Lung (tissue), 12 donors: ENCODE data around the gene TBC1D22A. TPM values are rescaled to one million over a fixed set of nuclear protein-coding genes. Genes with fewer than 3 reads are reported as not detected.
A peak's percentile ranks its signal among the peaks of the same experiment; 100 is the strongest.

ENCODE experiments used
- ATAC-seq: fragments of 200-7000 bp; cut with Tn5 transposase; one replicate; pipeline ENCODE4 v1.9.1; 2020; ENCODE audit warnings: moderate number of reproducible peaks; ENCODE audit not compliant: insufficient read depth, low FRiP score
- DNase-seq, 3 donors: peaks; one replicate each; pipeline ENCODE4 v3.0.0-alpha.2; 2013 to 2017
- H3K27ac ChIP-seq, 2 donors: one replicate each; pipeline ENCODE4 v1.5.1; 2013; ENCODE audit warnings: mild to moderate bottlenecking in 2 of 2, moderate library complexity in 2 of 2, control low read depth in 1 of 2, inconsistent platforms in 1 of 2, low read depth in 1 of 2, low read length in 1 of 2
- H3K27me3 ChIP-seq, 3 donors: one replicate each; pipeline ENCODE4 v1.5.1; 2013; ENCODE audit warnings: low read length in 2 of 3; ENCODE audit not compliant: control insufficient read depth in 3 of 3, insufficient read depth in 3 of 3
- H3K36me3 ChIP-seq, 4 donors: one replicate each; pipeline ENCODE4 v1.5.1; 2013; ENCODE audit warnings: low read length in 4 of 4, mild to moderate bottlenecking in 1 of 4, moderate library complexity in 1 of 4; ENCODE audit not compliant: control insufficient read depth in 4 of 4, insufficient read depth in 4 of 4
- H3K4me1 ChIP-seq, 5 donors: one replicate each; pipeline ENCODE4 v1.5.1; 2013; ENCODE audit warnings: low read length in 5 of 5, mild to moderate bottlenecking in 2 of 5, moderate library complexity in 1 of 5; ENCODE audit not compliant: control insufficient read depth in 5 of 5, insufficient read depth in 5 of 5
- H3K4me3 ChIP-seq: one replicate; pipeline ENCODE4 v1.5.1; 2013; ENCODE audit warnings: mild to moderate bottlenecking, control low read depth, moderate library complexity
- H3K9ac ChIP-seq, 2 donors: one replicate each; pipeline ENCODE4 v1.5.1; 2013; ENCODE audit warnings: low read length in 2 of 2, control low read depth in 1 of 2; ENCODE audit not compliant: insufficient read depth in 1 of 2
- H3K9me3 ChIP-seq, 4 donors: one replicate each; pipeline ENCODE4 v1.5.1; 2013; ENCODE audit warnings: low read length in 3 of 4, mild to moderate bottlenecking in 1 of 4, moderate library complexity in 1 of 4; ENCODE audit not compliant: control insufficient read depth in 4 of 4, insufficient read depth in 3 of 4
- WGBS, 2 donors: extraction: QIAGEN DNeasy Blood & Tissue Kit; methylation state at CpG; one replicate each; pipeline ENCODE4 v1.1.7; 2013; 5-methylcytosine and 5-hydroxymethylcytosine counted together
- polyA plus RNA-seq, 2 donors: library from polyadenylated mRNA; stranded (reverse); fragments of 200-250 nt; gene quantifications; one replicate each; pipeline ENCODE4 v1.2.1, GENCODE V29; 2013
- total RNA-seq, 2 donors: library from RNA; depleted of rRNA in 1 of 2; stranded (reverse); fragments of >200 nt in 1 of 2; gene quantifications; one replicate each; pipeline ENCODE4 v1.2.1, GENCODE V29; 2014 to 2021
- TF ChIP-seq, protein P1 (sequence below): IDR thresholded peaks from 2 replicates; pipeline ENCODE4 v1.5.1; 2012; ENCODE audit warnings: mild to moderate bottlenecking; ENCODE audit errors: control extremely low read depth, extremely low read depth
- donor health status: control.
- donor health status: control.
- donor health status: Bipolar disorder and iron deficiency.
- donor health status: healthy.
- donor health status: DM: yes; HTN: yes; CAD: no.

The TBC1D22A gene
- total and polyA plus RNA-seq, 4 donors, result 20.2 to 38.4 (median 21.0) TPM

DNA sequence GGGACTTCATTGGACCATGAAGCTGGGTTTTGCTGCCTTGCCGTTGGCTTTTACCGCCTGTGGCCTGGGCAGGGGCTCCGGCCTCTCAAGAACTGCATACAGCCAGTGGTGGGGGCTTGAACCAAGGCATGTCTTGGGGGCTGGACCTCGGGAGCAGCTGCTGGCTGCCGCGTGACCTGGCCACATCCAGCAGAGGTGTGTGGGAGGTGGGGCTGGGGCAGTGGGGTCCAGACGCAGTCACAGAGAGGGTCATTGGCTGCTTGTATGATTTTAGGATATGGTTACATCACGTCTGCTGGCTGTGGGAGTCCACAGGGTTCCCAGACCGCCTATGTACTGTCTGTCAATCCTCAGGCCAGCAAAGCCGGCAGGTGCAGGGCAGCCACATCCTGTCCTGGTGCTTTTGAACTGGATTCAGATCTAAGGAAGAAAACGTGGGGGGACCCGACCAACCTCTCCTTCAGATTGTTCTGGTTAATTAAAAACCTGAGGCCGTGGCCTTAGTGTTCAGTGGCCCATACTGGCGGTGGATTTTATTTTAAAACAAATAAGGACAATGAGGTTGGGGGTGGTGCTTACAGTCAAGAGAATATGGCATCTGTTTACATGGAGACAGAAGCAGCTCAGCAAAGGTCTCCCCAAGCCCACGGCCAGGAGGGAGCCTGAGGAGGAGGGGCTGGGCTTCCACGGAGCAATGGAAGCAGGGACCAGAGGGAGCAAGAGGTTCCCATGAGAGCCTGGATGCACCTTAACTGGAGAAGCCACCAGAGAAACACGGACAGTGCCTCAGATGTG, 426.0 kb downstream of the TBC1D22A start:
- no peaks in the 10 kb centered on the region for H3K36me3 ChIP-seq
- peaks cover 0 to 32% (median 4%) of the 10 kb centered on the region in 5 donors for H3K4me1 ChIP-seq
- TF ChIP-seq, protein P1, sequence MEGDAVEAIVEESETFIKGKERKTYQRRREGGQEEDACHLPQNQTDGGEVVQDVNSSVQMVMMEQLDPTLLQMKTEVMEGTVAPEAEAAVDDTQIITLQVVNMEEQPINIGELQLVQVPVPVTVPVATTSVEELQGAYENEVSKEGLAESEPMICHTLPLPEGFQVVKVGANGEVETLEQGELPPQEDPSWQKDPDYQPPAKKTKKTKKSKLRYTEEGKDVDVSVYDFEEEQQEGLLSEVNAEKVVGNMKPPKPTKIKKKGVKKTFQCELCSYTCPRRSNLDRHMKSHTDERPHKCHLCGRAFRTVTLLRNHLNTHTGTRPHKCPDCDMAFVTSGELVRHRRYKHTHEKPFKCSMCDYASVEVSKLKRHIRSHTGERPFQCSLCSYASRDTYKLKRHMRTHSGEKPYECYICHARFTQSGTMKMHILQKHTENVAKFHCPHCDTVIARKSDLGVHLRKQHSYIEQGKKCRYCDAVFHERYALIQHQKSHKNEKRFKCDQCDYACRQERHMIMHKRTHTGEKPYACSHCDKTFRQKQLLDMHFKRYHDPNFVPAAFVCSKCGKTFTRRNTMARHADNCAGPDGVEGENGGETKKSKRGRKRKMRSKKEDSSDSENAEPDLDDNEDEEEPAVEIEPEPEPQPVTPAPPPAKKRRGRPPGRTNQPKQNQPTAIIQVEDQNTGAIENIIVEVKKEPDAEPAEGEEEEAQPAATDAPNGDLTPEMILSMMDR, result no peak
- DNase-seq (peak in 1 of 3 donors; percentile 12), ATAC-seq (no peak)
- H3K27ac ChIP-seq, result no peak overlapping the region
- WGBS, 2 donors, result 71 to 81% methylated on average over 17 of the region's 17 CpGs
- H3K27me3 ChIP-seq, result no peaks in the 10 kb centered on the region
- H3K9ac ChIP-seq, result no peak overlapping the region
- H3K9me3 ChIP-seq, result peaks cover 0 to 3% (median 1%) of the 10 kb centered on the region in 4 donors
- no peak overlapping the region for H3K4me3 ChIP-seq

DNA sequence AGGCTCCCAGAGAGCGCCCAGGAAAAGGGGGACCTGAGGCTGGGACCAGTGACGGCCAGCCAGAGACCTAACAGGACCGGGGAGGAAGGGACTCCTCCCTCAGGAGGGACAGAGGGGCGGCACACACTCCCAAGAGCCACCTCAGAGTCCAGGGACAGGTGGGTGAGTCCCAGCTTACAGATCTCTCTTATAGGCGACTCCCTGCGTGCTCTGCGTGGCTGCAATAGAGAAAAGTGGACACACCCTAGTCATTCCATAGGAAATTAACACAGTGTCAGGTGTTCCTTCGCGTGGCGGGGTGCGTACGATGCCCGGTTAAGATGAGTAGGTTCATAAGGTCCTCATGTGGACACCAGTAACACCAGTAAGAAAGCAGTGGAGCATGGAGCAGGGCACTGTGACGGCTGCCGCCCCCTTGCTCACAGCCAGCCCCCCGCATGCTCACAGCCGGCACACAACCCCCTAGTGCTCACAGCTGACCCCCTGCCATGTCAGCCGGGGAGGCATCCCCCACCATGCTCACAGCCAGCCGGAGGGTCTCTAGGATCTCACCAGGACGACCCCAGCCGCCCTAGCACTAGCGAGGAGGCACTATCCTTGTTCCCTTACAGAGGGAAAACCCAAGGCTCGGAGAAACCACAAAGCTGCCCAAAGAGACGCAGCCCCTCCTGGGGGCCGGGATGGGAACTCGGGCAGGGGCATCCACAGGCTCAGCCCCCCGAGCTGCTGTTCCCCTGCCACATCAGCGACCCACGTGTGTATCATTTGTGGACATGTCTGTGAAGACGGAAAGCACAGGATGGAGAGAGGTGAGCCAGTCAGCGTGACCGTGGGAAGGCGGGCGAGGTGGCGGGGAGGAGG, 426.8 kb downstream of the TBC1D22A start:
- TF ChIP-seq, protein P1, result no peak
- H3K36me3 ChIP-seq, result no peaks in the 10 kb centered on the region
- H3K4me1 ChIP-seq, result peaks cover 0 to 39% (median 4%) of the 10 kb centered on the region in 5 donors
- peak in 1 of 3 donors; percentile 11 for DNase-seq
- ATAC-seq, result no peak
- no peak overlapping the region for H3K27ac ChIP-seq
- WGBS, 2 donors, result 91 to 93% methylated on average over 35 of the region's 35 CpGs
- no peaks in the 10 kb centered on the region for H3K27me3 ChIP-seq
- H3K9ac ChIP-seq, result no peak overlapping the region
- peaks cover 0 to 3% (median 1%) of the 10 kb centered on the region in 4 donors for H3K9me3 ChIP-seq
- no peak overlapping the region for H3K4me3 ChIP-seq

DNA sequence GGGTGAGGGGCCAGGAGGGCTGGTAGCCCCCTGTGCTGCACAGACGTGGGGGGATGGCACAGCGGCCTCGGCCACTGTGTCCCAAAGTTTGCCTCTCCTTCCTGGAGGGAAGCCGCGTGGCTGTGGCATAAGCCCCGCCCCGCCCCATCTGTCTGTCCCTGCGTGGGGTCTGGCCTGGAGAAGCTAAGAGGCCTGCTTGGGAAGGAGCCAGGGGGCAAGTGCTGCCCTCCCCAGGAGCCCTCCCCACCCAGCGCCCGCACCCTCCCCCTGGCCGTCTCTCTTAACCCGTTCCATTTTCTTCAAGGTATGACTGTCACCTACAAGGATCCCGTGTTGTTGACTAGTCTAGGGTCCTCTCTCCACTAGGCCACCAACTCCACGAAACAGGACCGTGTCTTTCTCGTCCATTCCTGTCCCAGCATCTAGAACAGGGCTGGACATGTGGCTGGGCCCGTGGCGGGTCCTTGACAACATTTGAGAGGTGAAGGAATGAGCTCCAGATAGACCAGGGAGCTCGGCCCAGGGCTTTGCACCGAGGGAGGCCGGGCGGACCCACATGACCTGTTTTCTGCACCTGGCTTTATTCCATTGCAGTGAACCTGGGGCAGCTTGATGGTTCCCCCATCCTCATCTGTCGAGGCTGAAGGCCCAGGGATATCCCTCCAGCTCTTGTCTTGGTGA, 428.0 kb downstream of the TBC1D22A start:
- Histone ChIP-seq H3K4me1 (peaks cover 0 to 50% (median 10%) of the 10 kb centered on the region in 5 donors), H3K36me3 (no peaks in the 10 kb centered on the region), H3K27ac (no peak overlapping the region), H3K27me3 (no peaks in the 10 kb centered on the region), H3K4me3 (no peak overlapping the region), H3K9me3 (peaks cover 0 to 3% (median 0%) of the 10 kb centered on the region in 4 donors), H3K9ac (no peak overlapping the region)
- TF ChIP-seq, protein P1, result no peak
- WGBS, 2 donors, result 88 to 90% methylated on average over 23 of the region's 23 CpGs
- DNase-seq (peak in 1 of 3 donors; percentile 8), ATAC-seq (no peak)
